Breast epithelium (tissue), 3 donors: ENCODE data around the gene KIF26B.

ENCODE experiments used
- POLR2A ChIP-seq: fragments of 450-650 bp; IDR thresholded peaks from one replicate; pipeline ENCODE4 v1.6.1; 2016; ENCODE audit warnings: antibody characterized with exemption, mild to moderate bottlenecking, moderate library complexity
- POLR2AphosphoS5 ChIP-seq, 3 donors: sonication (generic); formaldehyde crosslinking; IDR thresholded peaks; one replicate each; pipeline ENCODE4 v1.6.1; 2017; ENCODE audit warnings: antibody characterized with exemption in 3 of 3
- TF ChIP-seq, protein P1 (sequence below), 3 donors: fragments of 450-650 bp; IDR thresholded peaks; one replicate each; pipeline ENCODE4 v1.5.1; 2016 to 2017; ENCODE audit warnings: antibody characterized with exemption in 3 of 3, mild to moderate bottlenecking in 3 of 3, moderate library complexity in 3 of 3

DNA sequence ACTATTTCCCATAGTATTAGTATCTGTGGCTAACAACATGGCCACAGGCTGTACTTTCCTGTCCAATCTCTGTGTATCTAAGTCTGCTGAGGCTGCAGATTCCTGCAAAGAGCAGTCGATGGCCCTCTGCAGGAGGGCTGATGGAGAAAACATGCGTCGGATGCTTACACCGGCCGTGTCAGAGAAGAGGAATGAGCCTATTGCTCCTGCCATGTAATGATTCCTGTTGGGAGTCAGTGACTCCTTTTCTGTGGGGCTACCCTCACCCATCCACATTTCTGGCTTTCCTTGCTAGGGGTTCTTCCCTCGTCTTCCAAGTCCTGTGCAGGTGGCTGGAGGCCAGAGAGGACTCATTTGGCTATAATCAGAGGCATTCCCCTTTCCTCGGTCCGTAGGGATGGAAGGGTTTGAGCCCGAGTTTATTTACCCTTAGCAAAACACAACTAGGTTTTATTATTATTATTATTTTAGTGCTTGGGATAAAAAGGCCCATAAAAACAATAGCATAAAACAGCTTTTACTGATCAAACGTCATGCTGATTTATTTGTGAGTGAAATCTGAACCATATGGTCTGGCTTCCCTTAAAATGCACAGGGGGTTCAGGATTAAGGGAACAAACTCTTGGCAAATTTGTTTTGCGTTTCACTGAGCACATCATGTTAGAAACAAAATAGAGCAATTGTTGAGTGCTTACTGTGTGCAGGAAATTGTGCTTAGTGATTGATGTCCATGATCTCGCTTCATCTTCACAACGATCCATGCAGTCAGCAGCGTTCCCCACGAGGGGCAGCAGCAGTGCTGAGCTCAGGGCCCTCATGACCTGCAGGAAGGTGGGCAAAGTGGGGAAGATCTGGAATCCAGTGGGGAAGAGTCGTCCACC is 70.8 kb downstream of the KIF26B start:
- TF ChIP-seq, protein P1, sequence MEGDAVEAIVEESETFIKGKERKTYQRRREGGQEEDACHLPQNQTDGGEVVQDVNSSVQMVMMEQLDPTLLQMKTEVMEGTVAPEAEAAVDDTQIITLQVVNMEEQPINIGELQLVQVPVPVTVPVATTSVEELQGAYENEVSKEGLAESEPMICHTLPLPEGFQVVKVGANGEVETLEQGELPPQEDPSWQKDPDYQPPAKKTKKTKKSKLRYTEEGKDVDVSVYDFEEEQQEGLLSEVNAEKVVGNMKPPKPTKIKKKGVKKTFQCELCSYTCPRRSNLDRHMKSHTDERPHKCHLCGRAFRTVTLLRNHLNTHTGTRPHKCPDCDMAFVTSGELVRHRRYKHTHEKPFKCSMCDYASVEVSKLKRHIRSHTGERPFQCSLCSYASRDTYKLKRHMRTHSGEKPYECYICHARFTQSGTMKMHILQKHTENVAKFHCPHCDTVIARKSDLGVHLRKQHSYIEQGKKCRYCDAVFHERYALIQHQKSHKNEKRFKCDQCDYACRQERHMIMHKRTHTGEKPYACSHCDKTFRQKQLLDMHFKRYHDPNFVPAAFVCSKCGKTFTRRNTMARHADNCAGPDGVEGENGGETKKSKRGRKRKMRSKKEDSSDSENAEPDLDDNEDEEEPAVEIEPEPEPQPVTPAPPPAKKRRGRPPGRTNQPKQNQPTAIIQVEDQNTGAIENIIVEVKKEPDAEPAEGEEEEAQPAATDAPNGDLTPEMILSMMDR (IDR thresholded peaks at IDR 0.05): no peak
- TF ChIP-seq POLR2AphosphoS5 (IDR thresholded peaks at IDR 0.05) (no peak), POLR2A (no peak)
